Measurements from ENCODE around the gene MANEA. TPM values are rescaled to one million over a fixed set of nuclear protein-coding genes. Genes with fewer than 3 reads are reported as not detected.

Gene MANEA
- total and polyA plus RNA-seq, 10 donors, result 1.6 to 19.8 (median 13.4) TPM

GRCh38 chr6:95654176-95654575 lies 76.8 kb downstream of the MANEA start:
- intact Hi-C loops (cut with DNase I; ENCODE audit: low total_unique reads), result no loop called here
- Histone ChIP-seq H3K36me3 (no peaks in the 10 kb centered on the region), H3K27ac (no peak overlapping the region), H3K4me1 (no peaks in the 10 kb centered on the region), H3K27me3 (replicated peaks in 1 of 7) (no peaks in the 10 kb centered on the region), H3K9me3 (no peaks in the 10 kb centered on the region), H3K4me3 (no peak overlapping the region)
- TF ChIP-seq, protein P1, sequence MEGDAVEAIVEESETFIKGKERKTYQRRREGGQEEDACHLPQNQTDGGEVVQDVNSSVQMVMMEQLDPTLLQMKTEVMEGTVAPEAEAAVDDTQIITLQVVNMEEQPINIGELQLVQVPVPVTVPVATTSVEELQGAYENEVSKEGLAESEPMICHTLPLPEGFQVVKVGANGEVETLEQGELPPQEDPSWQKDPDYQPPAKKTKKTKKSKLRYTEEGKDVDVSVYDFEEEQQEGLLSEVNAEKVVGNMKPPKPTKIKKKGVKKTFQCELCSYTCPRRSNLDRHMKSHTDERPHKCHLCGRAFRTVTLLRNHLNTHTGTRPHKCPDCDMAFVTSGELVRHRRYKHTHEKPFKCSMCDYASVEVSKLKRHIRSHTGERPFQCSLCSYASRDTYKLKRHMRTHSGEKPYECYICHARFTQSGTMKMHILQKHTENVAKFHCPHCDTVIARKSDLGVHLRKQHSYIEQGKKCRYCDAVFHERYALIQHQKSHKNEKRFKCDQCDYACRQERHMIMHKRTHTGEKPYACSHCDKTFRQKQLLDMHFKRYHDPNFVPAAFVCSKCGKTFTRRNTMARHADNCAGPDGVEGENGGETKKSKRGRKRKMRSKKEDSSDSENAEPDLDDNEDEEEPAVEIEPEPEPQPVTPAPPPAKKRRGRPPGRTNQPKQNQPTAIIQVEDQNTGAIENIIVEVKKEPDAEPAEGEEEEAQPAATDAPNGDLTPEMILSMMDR (IDR thresholded peaks at IDR 0.05 in 8 of 11, conservative IDR thresholded peaks at IDR 0.05 in 3 of 11), result no peak
- TF ChIP-seq POLR2A (IDR thresholded peaks at IDR 0.05) (no peak), POLR2AphosphoS5 (IDR thresholded peaks at IDR 0.05) (no peak)
- DNase-seq, result no peak

GRCh38 chr6:95658886-95659285 lies 81.6 kb downstream of the MANEA start:
- intact Hi-C loops (cut with DNase I; ENCODE audit: low total_unique reads), result no loop called here
- Histone ChIP-seq H3K27me3 (replicated peaks in 1 of 7) (no peaks in the 10 kb centered on the region), H3K36me3 (no peaks in the 10 kb centered on the region), H3K27ac (no peak overlapping the region), H3K4me3 (no peak overlapping the region), H3K9me3 (peaks cover 0 to 7% (median 0%) of the 10 kb centered on the region in 8 donors), H3K4me1 (no peaks in the 10 kb centered on the region)
- 72 to 91% (median 86%) methylated on average over 2 of the region's 2 CpGs for WGBS, 5 donors
- no peak for DNase-seq
- TF ChIP-seq POLR2AphosphoS5 (IDR thresholded peaks at IDR 0.05), result no peak
- TF ChIP-seq, protein P1 (IDR thresholded peaks at IDR 0.05 in 8 of 11, conservative IDR thresholded peaks at IDR 0.05 in 3 of 11), result no peak
- no peak for TF ChIP-seq POLR2A (IDR thresholded peaks at IDR 0.05)

Measured in spleen (tissue), 11 donors.